ENCODE data around the gene NRN1.

Gene NRN1

GRCh38 chr6:6002005-6002847 lies 4.5 kb downstream of the NRN1 start:
- DNase-seq, result no peak

GRCh38 chr6:6001443-6001842 lies 5.3 kb downstream of the NRN1 start:
- DNase-seq, result no peak

- no peak for DNase-seq
These were observed 6.8 kb downstream of the NRN1 start for GRCh38 chr6:5999688-6000608.

DNA sequence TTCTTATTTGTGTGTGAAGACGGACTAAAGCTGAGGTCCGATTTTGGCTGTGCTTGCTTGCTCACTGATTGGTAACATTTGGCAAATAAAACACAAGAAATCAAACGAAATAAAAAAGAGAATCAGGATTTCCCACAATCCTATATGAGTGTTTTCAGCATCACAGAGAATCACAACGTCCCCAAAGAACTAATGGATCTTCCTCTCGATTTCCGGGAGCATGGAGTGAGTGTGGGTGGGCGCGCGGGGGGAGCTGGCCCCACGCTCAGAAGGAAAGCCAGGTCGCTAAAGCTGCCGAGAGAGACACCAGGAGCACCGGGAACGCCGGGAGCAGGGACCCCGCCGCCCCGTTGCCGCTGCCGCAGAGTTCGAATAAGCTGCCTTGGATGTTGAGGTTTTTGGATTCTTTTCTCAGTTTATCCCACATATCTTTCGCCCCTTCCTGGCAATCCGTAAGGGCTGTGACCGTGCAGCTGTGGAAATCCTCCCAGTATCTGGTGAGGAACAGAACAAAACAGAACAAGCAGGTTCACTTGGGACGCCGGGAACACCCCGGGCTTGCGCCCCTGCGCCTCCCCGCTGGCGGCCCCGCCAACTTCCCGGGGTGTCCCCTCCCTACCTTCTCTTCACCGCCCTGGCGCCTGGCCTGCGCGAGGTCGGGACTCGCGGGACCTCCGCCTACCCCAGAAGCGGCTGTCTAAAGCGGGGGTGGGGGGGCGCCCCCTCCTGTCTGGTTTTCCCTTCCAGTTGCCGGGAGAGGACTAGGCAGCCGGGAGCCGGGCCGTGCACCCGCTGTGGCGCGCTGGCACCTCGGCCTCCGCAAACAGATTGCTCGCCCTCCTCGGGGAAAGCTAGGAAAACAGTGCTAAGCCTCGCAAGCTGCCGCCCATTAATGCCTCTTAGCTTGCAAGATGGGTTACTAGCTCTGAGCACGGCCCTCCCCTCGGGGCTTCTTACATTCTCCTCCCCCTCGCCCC lies 7.7 kb downstream of the NRN1 start:
- DNase-seq, result no peak

GRCh38 chr6:5998236-5998635 lies 8.5 kb downstream of the NRN1 start:
- no peak for DNase-seq

GRCh38 chr6:5997420-5997987 lies 9.2 kb downstream of the NRN1 start:
- DNase-seq, result peak; percentile 15

GRCh38 chr6:5996714-5997419 lies 9.9 kb downstream of the NRN1 start:
- peak; percentile 37 for DNase-seq

DNA sequence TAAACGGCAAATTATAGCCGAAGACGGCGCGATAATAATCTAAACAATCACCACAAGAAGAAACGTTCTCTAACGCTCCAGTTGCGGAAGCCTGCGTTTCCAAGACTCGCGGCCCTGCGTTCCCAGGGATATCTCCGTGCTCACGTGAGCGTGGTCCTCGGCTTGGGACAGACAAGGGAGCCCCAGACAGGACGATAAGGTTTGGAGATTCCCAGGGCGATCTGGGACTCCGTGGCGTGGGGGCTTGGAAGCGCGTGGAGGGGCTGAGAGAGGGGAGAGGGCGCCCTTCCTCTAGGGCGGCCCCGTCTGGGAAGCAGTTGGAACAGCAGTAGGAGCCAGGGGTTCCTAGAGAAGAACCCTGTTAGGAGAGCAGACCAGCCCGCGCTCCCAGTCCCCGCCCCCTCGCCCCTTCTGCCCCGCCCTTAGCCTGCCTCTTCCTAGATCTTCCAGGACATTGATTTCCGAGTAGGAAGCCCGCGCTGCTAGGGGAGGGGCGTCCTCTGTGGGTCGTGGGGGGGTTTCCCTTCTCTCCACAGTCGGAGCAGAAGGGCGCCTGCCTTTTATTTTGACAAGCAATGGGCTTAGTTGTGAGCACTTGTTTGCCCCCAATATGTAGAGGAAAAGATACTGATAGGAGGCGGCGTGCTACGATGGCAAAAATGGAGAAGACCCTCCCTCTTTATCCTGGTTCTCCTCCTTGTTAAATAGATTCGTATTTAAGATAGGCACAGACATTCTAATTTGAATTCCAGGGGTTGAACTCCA lies 10.6 kb downstream of the NRN1 start:
- no peak for DNase-seq

GRCh38 chr6:5995658-5995948 lies 11.1 kb downstream of the NRN1 start:
- DNase-seq, result no peak

DNA sequence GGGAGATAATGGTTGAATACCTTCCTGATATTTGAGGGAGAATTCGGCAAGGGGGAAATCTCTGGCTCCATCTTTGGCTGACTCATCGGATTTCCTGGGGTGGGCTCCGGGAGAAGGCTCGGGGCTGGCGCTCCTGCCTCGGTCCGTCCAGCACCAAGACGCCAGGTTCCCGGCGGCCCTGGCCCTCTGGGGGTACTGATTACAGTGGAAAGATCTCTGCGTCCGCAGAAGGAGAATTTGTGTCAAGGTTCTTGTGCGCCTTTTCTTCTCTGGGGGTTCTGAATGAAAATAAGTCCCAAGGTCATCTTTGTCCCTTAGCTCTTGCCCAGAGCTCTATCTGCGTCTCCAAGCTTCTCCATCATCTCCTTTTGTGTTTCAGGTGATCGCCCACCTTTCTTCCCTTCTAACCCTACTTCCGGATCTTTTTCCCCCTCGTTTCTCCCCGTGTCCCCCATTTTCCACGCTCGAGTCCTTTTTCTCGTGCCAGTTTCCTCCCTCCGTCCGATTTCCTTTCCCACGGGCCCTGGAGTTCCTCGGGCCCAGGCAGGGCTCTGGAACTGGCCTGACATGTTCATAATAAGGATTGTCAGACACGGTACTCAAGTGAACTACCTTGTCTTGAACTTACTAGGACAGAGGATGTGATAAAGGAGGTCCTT lies 11.6 kb downstream of the NRN1 start:
- no peak for DNase-seq

- DNase-seq, result no peak
These were observed 12.3 kb downstream of the NRN1 start for GRCh38 chr6:5994234-5994998.

DNA sequence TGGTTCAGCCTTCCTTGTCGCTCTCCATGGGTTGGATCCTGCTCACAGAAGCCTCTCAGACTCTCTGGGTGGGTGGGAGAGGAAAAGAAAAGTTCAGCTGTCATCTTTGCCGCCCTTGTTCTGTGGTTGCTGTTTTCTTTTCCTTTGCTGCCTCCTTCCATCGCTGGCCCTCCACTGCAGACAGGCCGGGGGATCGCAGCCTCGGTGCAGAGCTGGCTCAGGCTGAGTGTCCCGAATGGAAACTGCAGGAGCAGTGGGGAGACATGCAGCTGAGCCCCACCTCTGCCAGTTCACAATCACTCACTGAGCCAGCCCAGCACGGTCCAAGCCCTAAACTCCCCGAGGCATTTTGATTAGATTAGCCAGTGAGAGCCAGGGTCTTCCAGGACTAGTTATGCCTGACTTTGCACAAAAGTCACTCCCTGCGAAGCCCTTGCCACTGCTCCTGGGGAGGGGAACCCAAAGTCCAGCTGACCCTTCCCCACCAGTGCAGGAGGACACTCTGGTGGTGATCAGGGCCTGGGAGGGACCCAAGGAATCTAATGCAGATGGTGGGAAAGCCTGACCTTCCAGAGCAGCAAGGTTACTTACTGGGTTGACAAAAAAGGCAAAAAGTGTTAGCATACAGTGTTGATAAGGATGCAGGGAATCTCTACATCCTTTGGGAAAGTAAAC lies 14.0 kb downstream of the NRN1 start:
- DNase-seq, result no peak

- no peak for DNase-seq
These were observed 15.9 kb downstream of the NRN1 start for GRCh38 chr6:5990786-5991185.

DNA sequence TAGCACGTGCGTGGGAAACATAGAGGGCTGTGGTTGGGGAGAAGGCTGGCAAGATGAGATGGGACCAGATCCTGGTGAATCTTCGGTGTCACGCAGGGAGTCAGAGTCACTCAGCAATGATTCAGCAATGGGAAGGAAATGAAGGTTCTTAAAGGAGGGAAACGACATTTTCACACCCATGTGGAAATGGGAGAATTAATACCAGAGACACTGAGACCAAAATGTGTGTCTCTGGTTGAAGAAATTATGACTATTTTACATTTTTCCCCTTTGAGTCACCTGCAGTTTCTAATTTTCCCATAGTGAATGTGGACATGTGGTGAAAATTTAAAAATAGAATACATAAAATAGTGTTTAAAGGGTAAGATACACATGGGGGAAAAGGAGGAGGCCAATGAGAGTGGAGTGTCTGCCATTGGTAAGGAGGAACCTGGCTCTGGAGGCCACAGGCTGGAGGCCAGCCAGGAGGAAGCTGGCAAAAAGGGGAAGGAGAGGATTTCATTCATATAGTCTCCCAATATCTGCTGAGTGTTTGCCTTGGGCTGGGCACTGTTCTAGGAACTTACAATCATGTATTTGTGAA lies 17.5 kb downstream of the NRN1 start:
- no peak for DNase-seq

- DNase-seq, result no peak
These were observed 19.9 kb downstream of the NRN1 start for GRCh38 chr6:5986861-5987260.

GRCh38 chr6:5984150-5985089 lies 22.3 kb downstream of the NRN1 start:
- DNase-seq, result no peak

Measured in NCI-H1105 (cell line).